HUES48 (cell line): Measurements from ENCODE around the gene FUBP1.
"Not testable (repeated sequence)": the region's sequence is repeated elsewhere in the genome, so short reads cannot be mapped to it uniquely, and the experiment has no call there.

Source experiments
- H3K27ac ChIP-seq: one replicate; pipeline ENCODE4 v1.7.0; 2013; ENCODE audit warnings: low read depth, low read length, inconsistent platforms
- H3K27me3 ChIP-seq: 2 replicates; pipeline ENCODE4 v1.6.1; 2013; ENCODE audit warnings: mild to moderate bottlenecking, low read length; ENCODE audit not compliant: control insufficient read depth, insufficient read depth
- H3K36me3 ChIP-seq: 2 replicates; pipeline ENCODE4 v1.6.1; 2013; ENCODE audit warnings: low read length; ENCODE audit not compliant: control insufficient read depth, insufficient read depth
- H3K4me1 ChIP-seq: 2 replicates; pipeline ENCODE4 v1.6.1; 2013; ENCODE audit warnings: mild to moderate bottlenecking, low read length; ENCODE audit not compliant: control insufficient read depth, insufficient read depth
- H3K4me3 ChIP-seq: 2 replicates; pipeline ENCODE4 v1.5.1; 2013; ENCODE audit warnings: mild to moderate bottlenecking, low read depth, low read length
- H3K9ac ChIP-seq: 2 replicates; pipeline ENCODE4 v1.6.1; 2013; ENCODE audit warnings: mild to moderate bottlenecking, low read depth, low read length, moderate library complexity
- H3K9me3 ChIP-seq: 2 replicates; pipeline ENCODE4 v1.6.1; 2013; ENCODE audit warnings: low read length; ENCODE audit not compliant: control insufficient read depth, insufficient read depth

FUBP1 gene

DNA sequence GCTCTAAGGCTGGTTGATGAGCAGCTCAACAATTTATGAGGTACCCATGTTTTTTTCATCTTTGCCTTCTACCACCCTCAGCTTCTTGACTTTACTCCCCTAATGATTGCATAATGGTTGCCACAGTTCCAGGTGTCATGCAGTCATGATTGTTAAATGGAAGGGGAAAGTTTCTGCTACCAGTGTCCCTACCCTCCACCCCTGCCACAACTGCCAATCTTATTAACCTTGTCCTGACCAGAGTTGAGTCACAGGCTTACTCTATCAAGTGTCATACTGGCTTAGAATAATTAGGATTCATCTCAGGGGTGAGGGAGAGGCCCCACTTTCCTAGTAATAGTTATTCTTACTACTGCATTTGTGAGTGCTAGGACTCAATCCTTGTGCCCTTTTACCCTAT, 7.9 kb upstream of the FUBP1 start:
- Histone ChIP-seq H3K9ac (no peak overlapping the region), H3K27ac (no peak overlapping the region), H3K4me1 (peaks cover 16% of the 10 kb centered on the region), H3K27me3 (no peaks in the 10 kb centered on the region), H3K9me3 (no peaks in the 10 kb centered on the region), H3K4me3 (no peak overlapping the region), H3K36me3 (peaks cover 14% of the 10 kb centered on the region; the same call in 1 of the 2 replicates)

DNA sequence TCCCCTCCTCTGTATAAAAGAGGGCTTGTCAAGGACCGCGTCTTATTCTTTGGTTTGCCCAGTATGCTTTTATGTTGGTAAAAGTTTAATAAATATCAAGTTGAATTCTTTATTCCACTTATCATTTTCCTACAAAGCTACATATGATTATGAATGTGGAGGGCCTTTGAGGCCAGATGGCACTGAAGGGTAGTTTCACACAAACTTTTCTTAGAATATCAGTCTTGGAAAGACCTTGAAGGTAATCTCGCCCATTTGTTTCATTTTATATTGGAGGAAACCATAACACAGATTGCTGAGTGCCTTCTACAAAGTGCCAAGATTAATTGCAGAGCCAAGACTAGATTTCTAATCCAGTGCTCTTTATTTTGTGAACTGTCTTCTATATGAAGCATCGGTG, 5.8 kb upstream of the FUBP1 start:
- Histone ChIP-seq H3K27me3 (no peaks in the 10 kb centered on the region), H3K9me3 (no peaks in the 10 kb centered on the region), H3K36me3 (peaks cover 10% of the 10 kb centered on the region; the same call in 1 of the 2 replicates), H3K27ac (no peak overlapping the region), H3K4me3 (no peak overlapping the region), H3K4me1 (peaks cover 17% of the 10 kb centered on the region), H3K9ac (no peak overlapping the region)

GRCh38 chr1:77983997-77984355, 5.1 kb upstream of the FUBP1 start:
- no peak overlapping the region for H3K4me3 ChIP-seq
- peaks cover 14% of the 10 kb centered on the region for H3K4me1 ChIP-seq
- H3K36me3 ChIP-seq = peaks cover 10% of the 10 kb centered on the region; the same call in 1 of the 2 replicates
- H3K27ac ChIP-seq = no peak overlapping the region
- H3K9ac ChIP-seq = no peak overlapping the region
- no peaks in the 10 kb centered on the region for H3K27me3 ChIP-seq
- no peaks in the 10 kb centered on the region for H3K9me3 ChIP-seq

- H3K4me1 ChIP-seq = peaks cover 14% of the 10 kb centered on the region
- H3K4me3 ChIP-seq, H3K9me3 ChIP-seq, H3K27me3 ChIP-seq, H3K36me3 ChIP-seq, H3K27ac ChIP-seq, H3K9ac ChIP-seq: not testable (repeated sequence)
Observed at GRCh38 chr1:77983352-77983996, 4.6 kb upstream of the FUBP1 start.

GRCh38 chr1:77978293-77978968, 441 bp downstream of the FUBP1 start:
- peak overlapping the region; percentile 86 for H3K4me3 ChIP-seq
- peaks cover 24% of the 10 kb centered on the region for H3K4me1 ChIP-seq
- no peaks in the 10 kb centered on the region for H3K27me3 ChIP-seq
- H3K27ac ChIP-seq = peak overlapping the region; percentile 99
- no peaks in the 10 kb centered on the region for H3K9me3 ChIP-seq
- H3K9ac ChIP-seq = peak overlapping the region; percentile 99
- H3K36me3 ChIP-seq = peaks cover 27% of the 10 kb centered on the region

DNA sequence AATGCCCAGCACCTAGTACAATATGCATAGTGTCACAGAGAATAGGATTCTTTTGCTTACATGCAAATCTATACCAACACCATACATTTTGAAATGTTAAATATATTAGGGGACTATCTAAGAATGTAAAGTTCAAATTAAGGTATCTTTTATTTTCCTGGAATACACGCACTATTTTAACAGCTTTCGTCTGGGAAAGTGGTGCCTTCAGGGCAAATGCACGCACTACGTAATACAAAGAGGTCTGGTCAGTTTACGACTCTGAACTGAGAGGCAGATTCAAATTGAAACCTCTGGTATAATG, 931 bp downstream of the FUBP1 start:
- H3K36me3 ChIP-seq = peaks cover 27% of the 10 kb centered on the region

DNA sequence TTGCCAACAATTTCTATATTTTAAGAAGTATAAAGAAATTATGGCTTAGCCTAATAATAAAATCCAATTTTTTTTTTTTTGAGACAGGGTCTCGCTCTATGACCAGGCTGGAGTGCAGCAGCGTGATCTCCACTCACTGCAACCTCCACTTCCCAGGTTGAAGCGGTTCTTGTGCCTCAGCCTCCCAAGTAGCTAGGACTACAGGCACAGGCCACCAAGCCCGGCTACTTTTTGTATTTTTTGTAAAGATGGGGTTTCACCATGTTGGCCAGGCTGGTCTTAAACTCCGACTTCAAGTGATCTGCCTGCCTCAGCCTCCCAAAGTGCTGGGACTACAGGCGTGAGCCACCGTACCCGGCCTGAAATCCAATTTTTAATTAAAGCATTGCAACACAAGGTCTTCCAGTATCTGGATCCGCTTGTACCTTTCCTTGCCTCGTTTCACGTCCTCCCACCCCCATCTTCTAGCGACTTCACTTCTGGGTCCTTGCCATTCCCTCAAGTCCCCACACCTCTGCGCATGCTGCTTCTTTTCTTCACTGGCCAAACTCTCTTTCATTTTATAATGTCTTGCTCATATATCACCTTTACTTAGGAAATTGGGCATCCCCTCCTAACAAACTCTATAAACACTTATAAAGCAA, 2.3 kb downstream of the FUBP1 start:
- H3K36me3 ChIP-seq = peaks cover 29% of the 10 kb centered on the region
- peak overlapping the region; percentile 43 for H3K27ac ChIP-seq
- H3K4me1 ChIP-seq = peaks cover 31% of the 10 kb centered on the region

More for the DNA sequence above, 931 bp downstream of the FUBP1 start:
- Histone ChIP-seq H3K9me3 (no peaks in the 10 kb centered on the region), H3K27me3 (no peaks in the 10 kb centered on the region), H3K4me3 (peak overlapping the region; percentile 86), H3K9ac (peak overlapping the region; percentile 99), H3K27ac (peak overlapping the region; percentile 99), H3K4me1 (peaks cover 24% of the 10 kb centered on the region)

GRCh38 chr1:77975907-77976306, 3.0 kb downstream of the FUBP1 start:
- peaks cover 35% of the 10 kb centered on the region for H3K36me3 ChIP-seq
- H3K4me1 ChIP-seq = peaks cover 36% of the 10 kb centered on the region
- H3K9ac ChIP-seq = 0 out of 2 replicates have a peak overlapping the region, but pooled peaks have one; percentile 12
- H3K4me3 ChIP-seq = peak overlapping the region; percentile 86
- H3K27me3 ChIP-seq = no peaks in the 10 kb centered on the region
- peak overlapping the region; percentile 29 for H3K27ac ChIP-seq
- no peaks in the 10 kb centered on the region for H3K9me3 ChIP-seq

More for the DNA sequence above, 2.3 kb downstream of the FUBP1 start:
- peak overlapping the region; percentile 86 for H3K4me3 ChIP-seq
- no peaks in the 10 kb centered on the region for H3K9me3 ChIP-seq
- 0 out of 2 replicates have a peak overlapping the region, but pooled peaks have one; percentile 5 for H3K9ac ChIP-seq
- H3K27me3 ChIP-seq = no peaks in the 10 kb centered on the region

- peaks cover 40% of the 10 kb centered on the region for H3K36me3 ChIP-seq
- peak overlapping the region; percentile 86; the same call in 1 of the 2 replicates for H3K4me3 ChIP-seq
- H3K4me1 ChIP-seq = peaks cover 31% of the 10 kb centered on the region
- no peak overlapping the region for H3K9ac ChIP-seq
- H3K9me3 ChIP-seq = no peaks in the 10 kb centered on the region
- no peaks in the 10 kb centered on the region for H3K27me3 ChIP-seq
- H3K27ac ChIP-seq = no peak overlapping the region
Observed at GRCh38 chr1:77975386-77975785, 3.5 kb downstream of the FUBP1 start.

DNA sequence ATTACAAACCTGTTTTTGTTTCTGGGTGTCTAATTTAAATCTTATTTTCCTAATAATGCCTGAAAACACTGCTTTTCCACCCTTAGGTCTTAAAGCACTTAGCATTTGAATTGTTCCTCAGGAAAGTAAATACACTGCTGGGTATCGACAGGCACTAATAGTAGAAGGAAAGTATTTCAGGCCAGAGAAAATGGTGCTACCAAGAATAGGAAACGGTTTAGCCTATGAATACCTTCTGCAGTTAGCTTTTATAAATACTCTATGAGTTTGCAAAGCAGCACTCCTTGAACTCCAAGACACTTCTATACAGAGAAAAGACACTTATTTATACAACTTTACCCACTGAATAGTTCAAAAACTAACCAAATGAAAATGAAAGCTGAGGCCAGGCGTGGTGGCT, 6.8 kb downstream of the FUBP1 start:
- Histone ChIP-seq H3K27ac (peak overlapping the region; percentile 60), H3K4me1 (peaks cover 30% of the 10 kb centered on the region), H3K4me3 (peak overlapping the region; percentile 7; the same call in 1 of the 2 replicates)

DNA sequence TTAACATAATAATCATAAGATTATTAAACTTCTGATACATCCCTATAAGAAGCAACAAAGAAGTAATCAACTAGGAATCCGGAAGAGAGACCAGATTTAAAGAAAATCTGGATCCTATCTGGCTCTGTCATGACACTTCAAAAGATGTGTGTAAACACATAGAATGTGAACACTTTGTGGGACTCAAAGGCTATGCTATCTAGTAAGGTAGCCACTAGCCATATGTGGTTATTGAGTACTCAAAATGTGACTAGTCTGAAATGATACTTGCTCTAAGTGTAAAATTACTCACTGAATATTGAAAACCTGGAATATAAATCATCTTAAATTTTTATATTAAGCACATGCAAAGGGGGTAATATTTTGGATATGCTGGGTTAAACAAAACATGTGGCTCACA, 8.7 kb downstream of the FUBP1 start:
- Histone ChIP-seq H3K9ac (no peak overlapping the region), H3K27me3 (no peaks in the 10 kb centered on the region), H3K9me3 (no peaks in the 10 kb centered on the region), H3K4me3 (no peak overlapping the region), H3K4me1 (peaks cover 12% of the 10 kb centered on the region; the same call in 1 of the 2 replicates), H3K36me3 (peaks cover 74% of the 10 kb centered on the region), H3K27ac (no peak overlapping the region)

More for the DNA sequence above, 6.8 kb downstream of the FUBP1 start:
- Histone ChIP-seq H3K9ac (no peak overlapping the region), H3K9me3 (no peaks in the 10 kb centered on the region), H3K27me3 (no peaks in the 10 kb centered on the region), H3K36me3 (peaks cover 73% of the 10 kb centered on the region)
